ENCODE measurements around the gene PPID.

DNA sequence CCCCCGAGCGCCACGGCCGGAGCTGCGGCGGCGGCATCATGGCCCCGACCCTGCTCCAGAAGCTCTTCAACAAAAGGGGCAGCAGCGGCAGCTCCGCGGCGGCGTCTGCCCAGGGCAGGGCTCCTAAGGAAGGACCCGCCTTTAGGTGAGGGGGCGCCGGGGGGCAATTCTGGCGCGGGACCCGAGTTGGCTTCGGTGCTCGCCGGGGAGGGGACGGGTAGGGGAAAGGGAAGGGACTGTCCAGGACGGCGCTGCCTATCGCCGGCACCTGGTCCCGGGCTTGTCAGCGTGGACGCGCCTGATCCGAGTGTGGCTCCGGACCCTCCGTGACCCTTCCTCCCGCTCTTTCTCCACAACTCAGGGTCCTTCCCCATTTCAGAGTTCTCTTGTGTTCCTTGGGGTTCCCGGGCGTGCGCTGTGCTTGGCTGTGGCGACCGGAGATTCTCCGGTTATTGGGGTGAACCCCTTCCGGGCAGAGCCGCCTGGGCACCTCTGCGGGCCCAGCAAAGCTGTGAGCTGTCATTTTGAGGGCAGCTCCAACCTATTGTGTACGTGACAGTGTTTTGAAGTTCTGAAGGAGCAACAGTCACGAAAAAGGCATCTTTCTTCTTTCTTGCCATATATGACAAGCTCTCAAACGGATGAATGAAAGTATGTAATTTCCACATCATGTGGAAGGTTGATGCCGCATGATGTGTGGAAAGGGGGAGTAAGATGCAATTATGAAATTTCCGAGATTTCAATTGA lies 46.2 kb upstream of the PPID start:
- TF ChIP-seq, protein P1, sequence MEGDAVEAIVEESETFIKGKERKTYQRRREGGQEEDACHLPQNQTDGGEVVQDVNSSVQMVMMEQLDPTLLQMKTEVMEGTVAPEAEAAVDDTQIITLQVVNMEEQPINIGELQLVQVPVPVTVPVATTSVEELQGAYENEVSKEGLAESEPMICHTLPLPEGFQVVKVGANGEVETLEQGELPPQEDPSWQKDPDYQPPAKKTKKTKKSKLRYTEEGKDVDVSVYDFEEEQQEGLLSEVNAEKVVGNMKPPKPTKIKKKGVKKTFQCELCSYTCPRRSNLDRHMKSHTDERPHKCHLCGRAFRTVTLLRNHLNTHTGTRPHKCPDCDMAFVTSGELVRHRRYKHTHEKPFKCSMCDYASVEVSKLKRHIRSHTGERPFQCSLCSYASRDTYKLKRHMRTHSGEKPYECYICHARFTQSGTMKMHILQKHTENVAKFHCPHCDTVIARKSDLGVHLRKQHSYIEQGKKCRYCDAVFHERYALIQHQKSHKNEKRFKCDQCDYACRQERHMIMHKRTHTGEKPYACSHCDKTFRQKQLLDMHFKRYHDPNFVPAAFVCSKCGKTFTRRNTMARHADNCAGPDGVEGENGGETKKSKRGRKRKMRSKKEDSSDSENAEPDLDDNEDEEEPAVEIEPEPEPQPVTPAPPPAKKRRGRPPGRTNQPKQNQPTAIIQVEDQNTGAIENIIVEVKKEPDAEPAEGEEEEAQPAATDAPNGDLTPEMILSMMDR (IDR thresholded peaks at IDR 0.05): 0 out of 2 replicates have a peak, but pooled peaks have one; percentile 9
- no peak for TF ChIP-seq ZFX (IDR thresholded peaks at IDR 0.05; ENCODE audit: borderline replicate concordance)

All from 22Rv1 (cell line).